ENCODE data around the gene PTGES2.

DNA sequence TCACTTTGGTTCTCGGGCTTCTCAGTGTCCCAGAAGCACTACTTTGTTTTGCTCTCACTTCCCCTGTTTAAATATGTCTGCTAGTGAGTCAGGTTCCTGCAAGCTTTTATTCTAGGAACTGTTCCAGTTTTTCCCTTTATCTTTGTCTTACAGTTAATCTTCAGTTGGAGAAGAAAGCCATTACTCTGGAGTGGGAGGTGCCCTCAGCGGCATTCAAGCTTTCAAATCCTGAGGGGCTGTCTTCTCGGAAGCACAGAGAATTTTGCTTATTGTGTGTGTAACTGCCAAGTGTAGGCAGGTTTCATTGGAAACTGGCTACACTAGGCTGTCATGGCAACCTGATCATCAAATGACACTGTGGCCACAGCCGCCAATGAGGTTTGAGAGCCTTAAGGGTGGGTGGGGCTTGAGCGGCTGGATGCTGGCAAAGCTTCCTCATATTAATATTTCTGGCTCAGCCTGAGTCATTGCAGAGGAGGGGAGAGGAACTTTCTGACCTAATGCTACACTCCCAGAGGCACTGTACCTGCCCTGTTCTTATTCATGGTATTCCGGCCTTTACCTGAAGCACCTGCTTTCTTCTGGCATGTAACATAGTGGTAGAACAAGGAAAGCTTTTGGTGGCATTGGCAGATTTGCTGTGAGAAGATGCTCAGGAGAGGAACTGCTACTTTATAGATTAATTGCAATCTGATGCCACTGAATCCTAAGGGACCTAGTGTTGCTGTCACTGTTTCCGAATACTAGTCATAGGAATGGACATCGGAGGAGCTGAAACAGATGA is 33.2 kb downstream of the PTGES2 start:
- TF ChIP-seq CTCF (IDR thresholded peaks at IDR 0.05) (no peak), POLR2AphosphoS5 (IDR thresholded peaks at IDR 0.05; ENCODE audit: low read depth, low read length) (no peak), REST (IDR thresholded peaks at IDR 0.05; ENCODE audit: insufficient read depth in 1 of 2, low read depth in 2 of 2, low read length in 1 of 2) (no peak), SIN3A (IDR thresholded peaks at IDR 0.05; ENCODE audit: borderline replicate concordance, insufficient read depth, low read depth, low read length) (no peak)
